ENCODE results near the gene CDH23.
A peak's percentile ranks its signal among the peaks of the same experiment; 100 is the strongest.

The CDH23 gene

DNA sequence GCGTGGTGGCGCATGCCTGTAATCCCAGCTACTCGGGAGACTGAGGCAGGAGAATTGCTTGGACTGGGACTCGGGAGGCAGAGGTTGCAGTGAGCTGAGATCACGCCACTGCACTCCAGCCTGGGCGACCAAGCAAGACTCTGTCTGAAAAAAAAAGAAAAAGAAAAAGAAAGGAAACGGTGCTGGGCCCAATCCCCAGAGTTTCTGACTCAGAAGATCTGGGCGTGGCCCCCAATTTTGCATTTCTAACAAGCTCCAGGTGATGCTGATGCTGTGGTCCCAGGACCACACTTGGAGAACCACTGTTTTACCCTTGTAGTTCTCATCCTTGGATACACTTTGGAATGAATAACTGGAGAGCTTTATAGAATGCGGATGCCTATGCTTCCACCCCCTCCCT, 243.9 kb downstream of the CDH23 start:
- DNase-seq (ENCODE audit: low spot score): no peak

DNA sequence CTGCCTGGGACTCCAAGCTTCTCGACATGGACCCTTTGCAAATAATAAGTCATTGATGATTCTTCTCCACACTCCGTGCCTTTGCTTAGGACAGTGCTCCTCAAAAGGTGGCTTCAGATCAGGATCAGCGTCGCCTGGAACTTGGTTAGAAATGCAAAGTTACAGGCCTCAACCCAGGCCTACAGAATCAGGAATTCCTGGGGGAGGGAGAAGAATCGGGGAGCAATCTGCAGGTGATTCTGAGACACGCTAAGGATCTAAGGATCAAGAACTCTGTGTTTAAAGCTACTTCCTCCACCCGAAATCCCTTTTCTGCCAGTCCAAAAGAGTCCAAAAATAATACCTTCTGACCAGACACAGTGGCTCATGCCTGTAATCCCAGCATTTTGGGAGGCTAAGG, 244.7 kb downstream of the CDH23 start:
- no peak for DNase-seq (ENCODE audit: low spot score)

DNA sequence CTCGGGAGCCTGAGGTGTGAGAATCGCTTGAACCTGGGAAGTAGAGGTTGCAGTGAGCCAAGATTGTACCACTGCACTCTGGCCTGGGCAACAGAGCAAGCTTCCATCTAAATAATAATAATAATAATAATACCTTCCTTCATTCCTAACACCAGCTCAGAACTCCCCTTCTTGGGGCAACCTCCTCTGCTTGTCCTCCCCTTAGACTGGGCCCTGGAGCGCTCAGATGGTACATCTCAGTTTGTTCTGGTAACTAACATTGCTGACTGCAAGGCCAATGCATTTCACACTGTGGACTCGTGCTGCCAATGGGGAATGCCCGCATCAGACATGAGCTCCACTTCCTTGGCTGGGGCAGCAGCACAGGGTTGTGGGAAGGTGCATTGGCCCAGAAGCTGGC, 245.3 kb downstream of the CDH23 start:
- no peak for DNase-seq (ENCODE audit: low spot score)

DNA sequence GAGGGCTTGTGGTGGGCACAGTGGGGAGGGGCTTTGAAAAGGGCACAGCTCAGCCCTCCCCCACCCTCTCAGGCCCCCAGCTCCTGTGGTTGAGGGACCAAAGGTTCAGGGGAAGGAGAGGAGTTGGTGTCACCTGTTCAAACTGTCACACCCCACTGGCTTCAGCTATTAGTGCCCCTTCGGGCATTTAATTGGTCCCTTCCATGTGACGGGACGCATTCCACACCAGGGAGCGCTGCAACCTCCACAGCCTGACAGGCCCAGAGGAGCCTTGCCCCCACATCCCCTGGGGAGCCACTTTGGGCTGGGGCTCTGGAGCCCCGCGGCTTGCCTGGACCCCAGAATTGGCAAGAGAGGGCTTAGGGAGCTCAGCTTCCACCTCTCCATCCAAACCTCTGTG, 247.2 kb downstream of the CDH23 start:
- no peak for DNase-seq (ENCODE audit: low spot score)

DNA sequence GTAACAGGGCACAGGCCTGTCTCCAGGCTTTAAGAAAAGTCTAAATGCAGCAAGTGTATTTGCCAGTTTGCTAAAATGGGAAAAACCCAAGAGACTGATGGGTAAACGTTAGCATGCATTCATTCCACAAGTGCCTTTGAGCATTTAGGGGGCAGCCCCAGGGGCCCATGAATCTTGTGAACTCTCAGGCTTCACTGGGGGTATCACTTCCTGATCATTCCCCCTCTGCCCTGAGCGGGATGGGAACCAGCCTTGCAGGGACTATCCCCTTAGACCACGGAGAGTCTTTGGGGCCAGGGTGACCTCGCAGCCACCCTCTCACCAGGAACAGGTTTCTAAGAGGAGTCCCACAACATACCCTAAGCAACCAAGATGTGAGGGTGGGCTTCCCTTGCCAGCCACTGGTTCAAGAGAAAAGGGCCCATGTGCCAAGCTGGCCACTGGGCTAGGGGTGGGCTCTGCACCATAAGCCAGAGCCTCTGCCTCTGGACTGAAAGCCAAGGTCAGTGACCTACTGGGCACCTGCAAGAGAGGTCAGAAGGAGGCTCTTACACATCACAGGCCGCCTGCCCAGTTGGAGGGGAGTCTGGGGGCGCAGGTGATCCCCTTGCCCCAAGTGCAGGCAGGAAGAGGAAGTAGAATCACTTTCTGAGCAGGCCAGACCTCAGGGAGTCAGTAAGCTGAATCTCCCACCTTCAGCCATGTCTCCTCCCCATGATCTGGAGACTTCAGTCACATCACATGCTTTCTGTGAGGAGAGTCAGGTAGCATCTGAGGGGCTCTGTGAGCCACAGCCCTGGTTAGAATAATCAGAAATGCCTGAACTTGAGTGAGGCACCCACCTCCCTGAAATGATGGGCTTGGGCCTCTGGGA, 247.8 kb downstream of the CDH23 start:
- DNase-seq (ENCODE audit: low spot score): no peak

DNA sequence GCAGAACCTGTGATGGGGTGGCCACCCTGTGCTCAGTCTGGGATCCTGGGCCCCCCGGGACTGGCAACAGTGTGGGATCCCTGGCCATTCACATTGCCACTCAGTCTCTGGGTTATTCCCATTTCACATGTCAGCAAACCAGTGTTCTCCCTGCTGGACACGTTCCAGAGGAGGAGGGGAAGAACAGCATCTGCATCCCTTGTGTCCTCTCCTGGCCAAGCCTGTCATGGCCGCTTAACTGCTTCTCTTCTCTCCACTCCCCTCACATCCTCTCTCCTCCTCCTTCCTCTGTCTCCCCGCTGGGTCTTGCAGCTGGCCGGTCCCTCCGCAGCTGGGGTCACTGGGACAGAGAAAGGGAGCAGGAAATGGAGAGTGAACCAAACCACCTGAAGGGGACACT, 248.5 kb downstream of the CDH23 start:
- no peak for DNase-seq (ENCODE audit: low spot score)

DNA sequence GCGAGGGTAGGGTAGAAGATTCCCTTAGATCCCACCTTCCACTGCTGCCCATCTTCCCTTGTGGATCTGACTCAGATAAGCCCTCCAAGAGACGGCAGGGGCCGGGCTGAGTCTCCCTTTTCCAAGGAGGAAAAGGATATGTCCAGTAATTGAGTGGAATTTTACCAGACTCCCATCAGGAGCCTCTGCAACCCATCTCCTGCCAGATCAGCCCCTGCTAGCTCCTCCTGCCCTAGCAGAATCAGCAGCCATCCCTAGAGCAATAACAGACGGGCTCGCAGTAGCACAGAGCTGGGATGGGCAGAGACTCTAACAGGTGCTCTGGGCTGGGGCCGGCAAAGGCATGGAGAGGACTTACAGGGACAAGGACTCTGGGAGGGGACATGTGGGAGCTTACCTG, 249.3 kb downstream of the CDH23 start:
- DNase-seq (ENCODE audit: low spot score): no peak

DNA sequence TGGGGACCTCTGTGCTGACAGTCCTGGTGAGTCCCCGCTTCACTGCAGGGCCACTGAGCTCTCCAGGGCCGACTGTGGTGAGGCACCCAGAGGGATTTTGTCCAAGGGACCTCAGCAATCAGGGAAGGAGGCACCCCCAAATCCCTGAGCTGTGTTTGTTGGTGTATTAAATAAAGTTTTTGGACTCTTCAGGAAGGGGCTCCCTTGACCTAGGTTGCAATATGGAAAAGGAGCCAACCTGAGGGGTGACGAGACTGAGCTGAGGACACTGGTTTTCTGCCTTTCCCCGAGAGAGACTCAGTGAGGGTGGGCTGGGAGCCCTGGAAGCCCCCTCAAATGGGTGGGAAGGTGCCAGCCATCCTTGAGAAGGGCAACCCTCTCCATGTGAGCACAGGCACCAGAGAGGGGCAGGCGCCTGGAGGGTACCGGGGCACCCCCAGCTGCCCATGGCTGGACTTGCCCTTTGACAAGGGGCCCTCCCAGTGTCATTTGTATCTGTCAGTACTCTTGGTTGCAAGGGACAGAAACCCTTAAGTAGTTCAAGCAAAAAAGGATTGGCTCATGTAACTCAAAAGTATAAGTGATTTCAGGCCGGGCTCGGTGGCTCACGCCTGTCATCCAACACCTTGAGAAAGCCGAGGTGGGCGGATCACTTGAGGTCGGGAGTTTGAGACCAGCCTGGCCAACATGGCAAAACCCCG, 250.0 kb downstream of the CDH23 start:
- no peak for DNase-seq (ENCODE audit: low spot score)

DNA sequence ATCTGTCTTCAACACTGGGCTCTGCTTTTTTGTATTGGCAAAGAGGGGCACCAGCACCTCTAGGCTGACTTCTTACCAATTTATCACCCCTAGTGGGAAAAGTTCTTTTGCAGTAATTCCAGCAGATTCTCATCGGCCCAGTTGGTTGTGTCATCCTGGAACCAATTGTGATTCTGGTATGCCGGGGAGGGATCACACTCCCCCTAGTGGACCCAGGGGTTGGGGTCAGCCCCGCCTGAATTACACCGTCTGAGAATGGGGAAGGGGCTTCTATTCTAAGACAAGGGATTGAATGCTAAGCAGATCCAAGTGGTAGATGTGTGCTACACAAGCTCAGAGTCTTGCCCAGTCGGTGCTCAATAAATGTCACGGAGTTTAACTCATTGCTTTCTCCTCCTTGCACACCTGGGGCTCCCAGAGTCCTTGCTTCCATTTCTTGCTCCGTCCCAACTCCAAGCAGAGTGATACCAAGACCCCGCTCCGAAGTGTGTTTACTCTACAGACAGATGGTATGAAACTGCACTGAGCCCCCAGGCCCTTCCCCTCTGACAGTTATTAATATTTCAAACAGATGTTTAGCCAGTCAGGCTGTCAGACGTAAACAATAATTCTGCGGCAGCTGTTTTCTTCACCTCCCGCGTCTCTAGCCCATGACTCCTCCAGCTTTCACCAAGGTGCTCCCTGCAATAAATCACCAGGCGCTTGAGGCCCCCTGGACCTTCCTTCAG, 251.0 kb downstream of the CDH23 start:
- no peak for DNase-seq (ENCODE audit: low spot score)

DNA sequence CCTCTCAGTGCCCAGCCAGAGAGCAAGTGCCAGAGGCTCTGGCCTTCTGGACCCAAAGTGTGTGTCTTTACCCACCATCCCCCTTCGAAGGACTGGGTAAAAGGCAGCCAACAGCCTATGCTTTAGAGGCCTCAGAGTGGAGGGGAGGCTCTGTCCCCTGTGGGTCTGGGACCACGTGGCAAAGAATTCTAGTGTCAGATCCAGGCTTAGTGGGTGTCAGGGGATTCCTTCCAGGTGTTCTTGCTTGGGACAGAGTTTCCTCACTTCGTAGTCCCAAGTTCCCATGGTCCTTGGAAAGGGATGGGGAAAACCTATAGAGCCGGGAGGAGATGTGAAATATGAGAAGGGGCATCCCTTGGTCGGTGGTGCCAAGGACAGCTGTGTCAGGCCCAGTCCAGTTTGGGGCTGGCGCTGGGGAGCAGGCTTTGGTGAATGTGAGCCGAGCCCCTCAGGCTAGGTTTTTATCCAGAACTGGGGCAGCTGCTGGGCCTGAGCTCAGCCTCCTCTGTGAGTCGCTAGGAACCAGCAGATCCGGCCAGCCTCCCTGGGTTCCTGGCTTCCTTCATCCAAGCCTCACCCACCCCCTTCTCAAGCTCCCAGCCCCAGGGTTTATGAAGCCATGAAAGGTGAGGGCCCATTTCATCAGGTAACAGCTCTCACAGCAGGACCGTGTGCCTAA, 251.7 kb downstream of the CDH23 start:
- no peak for DNase-seq (ENCODE audit: low spot score)

DNA sequence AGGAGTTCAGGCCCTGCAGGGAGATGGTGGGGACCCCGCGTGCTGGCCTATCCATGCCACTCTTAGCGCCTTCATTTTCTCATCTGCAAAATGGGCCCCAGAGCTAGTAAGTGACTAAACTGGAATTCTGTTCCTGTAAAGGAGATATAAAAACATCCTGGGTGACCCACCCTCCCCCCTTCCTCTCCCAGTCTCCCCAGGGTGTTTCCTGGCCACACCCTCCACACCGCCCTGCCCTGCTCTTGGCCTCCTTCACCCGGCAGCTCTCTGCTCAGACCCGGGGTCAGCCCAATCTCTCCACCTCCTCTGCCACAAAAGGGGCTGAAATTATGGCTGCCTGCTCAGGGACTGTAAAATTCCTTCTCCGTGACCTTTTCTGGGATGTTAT, 252.2 kb downstream of the CDH23 start:
- DNase-seq (ENCODE audit: low spot score): peak; percentile 23

DNA sequence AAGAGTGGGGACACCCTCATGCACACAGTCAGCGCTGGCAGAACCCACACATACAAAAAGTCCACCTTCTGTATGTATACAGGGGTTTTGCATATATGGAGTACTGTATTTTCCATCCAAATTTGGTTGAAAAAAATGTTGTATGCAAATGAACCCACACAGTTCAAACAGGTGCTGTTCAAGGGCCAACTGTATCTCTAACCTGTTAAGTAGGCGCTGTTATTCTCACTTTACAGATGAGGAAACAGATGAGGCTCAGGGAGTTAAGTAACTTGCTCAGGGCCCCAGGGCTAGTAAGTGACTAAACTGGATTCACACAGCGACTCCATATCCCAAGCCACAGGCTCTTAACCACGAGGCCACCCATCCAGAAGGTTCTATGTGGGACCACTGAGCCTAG, 252.9 kb downstream of the CDH23 start:
- DNase-seq (ENCODE audit: low spot score): no peak

DNA sequence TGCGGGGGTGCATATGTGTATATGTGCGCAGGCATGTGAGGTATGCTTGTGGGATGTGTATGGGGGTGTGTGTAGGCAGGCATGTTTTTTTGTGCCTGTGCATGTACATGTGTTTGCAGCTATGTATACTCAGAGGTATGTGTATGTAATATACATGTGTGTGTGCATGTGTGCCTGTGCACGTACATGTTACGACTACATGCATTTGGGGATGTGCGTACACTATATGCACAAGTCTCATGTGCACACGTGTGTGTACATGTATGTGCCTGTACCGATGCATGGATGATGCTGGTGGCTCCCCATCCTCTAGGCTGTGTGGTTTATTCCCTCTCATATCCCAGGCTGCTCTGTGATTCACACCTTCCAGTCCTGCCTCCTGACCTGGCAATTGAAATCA, 253.7 kb downstream of the CDH23 start:
- no peak for DNase-seq (ENCODE audit: low spot score)

DNA sequence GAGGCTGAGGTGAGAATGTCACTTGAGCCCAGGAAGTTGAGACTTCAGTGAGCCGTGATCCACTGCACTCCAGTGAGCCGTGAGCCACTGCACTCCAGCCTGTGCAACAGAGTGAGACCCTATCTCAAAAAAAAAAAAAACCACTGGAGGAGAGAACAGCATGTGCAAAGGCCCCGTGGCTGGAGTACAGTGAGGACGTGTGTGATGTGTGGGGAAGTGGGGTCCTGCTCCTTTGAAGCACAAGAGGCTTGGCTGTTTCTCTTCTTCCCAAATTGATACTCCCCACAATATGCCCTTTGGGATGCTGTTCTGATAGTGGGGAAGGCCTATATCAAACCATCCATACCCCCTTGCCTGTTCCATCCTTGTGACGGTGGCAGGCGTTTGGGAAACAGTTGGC, 254.7 kb downstream of the CDH23 start:
- DNase-seq (ENCODE audit: low spot score): no peak

DNA sequence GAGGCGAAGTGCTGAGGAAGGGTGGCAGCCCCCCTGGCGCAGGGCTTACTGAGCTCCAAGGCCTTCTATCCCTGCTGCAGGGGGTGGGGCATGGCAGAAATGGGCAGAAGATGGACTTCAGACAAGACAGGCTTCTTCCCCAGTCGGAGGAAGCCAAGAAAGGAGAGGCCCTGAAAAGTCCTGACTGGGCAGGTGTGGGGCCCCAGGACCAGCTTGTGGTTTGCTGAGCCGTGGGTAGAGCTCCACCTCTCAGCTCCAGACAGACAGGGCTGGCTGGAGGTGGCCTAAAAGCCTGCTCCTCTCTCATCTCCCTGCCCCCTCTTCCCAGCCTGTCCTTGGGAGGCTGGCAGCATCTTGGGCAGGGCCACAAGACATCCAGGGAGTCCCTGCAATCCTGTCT, 255.2 kb downstream of the CDH23 start:
- no peak for DNase-seq (ENCODE audit: low spot score)

DNA sequence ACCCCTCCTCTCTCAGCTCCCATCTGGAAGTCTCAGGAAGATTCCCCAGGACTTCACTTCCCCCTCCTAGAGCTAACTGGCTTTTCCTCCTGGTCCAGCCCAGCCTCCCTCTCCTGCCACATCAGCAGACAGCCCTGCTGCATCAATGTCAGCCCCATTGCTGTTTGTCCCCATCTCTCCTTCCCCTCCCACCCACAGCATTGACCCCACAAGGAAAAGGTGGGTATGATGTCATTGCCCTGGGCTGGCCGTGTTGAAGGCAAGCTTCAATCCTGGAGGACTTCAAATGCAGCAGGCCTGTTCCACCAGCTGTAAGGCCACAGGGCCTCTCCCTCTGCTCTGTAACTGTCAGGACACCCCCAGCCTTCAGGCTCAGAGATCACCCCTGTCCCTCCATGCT, 256.3 kb downstream of the CDH23 start:
- no peak for DNase-seq (ENCODE audit: low spot score)

DNA sequence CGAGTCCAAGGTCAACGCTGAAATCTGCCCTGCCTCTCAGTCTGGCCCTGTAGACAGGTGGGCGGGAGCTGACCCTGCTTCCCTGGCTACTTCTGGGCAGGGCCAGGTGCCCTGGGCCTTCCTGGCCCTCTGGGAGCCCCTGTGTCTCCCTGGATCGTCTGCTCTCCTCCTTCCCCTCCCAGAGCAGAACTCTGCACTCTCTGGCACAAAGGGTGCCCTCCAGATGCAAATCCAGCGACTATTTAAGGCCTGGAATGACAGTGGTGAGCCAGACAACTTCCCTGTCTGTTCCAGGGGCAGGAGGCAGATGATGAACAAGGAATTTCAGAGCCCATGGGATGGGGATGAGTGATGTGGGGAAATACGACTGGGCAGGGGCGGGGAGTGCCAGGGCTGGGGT, 259.5 kb downstream of the CDH23 start:
- no peak for DNase-seq (ENCODE audit: low spot score)

DNA sequence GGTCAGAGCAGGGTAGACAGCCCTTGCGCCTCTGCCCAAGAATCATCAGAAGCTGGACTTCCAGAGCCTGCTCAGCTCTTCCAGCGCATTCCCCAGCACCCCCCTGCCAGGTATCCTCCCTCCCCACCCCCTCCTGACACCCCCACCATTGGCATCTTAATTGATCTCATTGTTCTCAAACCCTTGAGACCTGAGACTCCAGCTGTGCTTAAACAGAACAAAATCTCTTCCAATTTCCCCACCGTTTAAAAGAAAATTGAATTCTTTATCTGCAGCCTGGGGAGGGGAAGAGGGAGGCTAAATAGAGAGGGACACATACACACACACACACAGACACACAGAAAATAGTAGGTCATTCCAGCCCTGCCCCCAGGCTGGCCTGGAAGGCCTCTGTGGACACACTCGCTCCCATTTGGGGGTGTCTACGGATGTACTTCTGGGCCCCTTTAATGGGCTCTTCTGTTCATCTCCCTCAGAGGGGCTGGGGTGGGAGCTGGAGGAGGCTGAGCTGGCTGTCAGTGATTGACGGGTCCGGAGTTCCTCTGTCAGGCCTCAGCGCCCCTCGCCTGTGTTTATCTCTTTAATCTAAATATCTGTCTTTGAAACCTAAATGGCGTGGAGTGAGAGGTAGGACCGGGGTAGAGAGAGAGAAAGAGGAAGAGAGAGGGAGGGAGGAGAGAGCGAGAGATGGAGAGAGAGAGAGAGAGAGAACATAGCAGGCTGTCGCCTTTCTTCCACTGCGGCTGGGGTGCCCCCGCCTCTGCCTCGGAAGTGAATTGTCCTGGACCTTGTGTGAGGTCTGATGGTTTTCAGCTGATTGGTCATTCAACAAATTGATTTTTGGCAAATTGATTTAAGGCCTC, 261.1 kb downstream of the CDH23 start:
- DNase-seq (ENCODE audit: low spot score): no peak

DNA sequence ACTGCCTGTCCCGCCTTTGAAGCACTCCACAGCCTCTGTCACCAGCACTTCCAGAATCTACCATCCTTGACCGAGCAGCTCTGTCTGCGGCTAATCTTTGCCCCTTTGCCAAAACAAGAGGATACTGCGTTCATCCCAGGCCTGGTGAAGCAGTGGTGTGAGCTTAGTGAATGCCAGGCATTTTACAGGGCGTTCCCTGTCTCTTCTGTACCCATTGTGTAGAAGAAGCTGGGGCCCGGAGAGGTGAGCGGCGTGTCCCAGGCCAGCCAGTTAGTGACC, 261.7 kb downstream of the CDH23 start:
- DNase-seq (ENCODE audit: low spot score): no peak

DNA sequence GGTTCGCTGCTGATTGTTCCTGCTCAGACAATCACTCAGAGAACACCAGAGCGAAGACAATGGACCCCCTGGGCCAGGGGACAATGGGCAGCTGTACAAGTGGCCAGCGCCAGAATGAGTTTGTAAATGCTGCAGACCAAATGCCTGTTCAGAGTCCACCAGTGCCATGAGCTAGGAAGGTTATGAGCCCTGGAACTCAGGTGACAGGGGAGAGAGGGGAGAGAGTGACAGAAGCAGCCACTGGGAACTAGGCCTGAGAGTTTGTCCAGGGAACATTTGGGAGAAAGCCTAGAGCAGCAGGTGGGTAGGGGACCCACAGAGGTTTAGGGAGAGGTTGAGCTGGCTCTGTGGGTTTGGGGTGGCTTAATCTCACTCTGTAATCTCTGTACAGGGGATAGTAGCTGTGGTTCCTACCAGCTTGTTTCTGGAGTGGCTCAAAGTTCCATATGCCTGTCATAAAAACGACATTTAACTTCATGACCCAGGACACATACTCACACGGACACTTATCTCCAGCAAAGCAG, 262.5 kb downstream of the CDH23 start:
- no peak for DNase-seq (ENCODE audit: low spot score)

DNA sequence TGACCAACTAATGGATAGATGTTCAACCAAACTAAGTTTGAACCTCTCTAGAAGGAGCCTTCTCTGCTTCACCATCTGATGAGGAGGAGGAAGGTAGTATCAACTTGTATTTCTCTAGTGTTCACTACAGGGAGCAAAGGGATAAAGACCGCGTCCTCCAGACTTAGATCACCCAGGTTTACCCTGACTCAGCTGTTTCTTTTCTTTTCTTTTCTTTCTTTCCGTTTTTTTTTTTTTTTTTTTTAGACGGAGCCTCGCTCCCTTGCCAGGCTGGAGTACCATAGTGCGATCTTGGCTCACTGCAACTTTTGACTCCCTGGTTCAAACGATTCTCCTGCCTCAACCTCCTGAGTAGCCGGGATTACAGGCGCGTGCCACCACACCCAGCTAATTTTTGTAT, 263.0 kb downstream of the CDH23 start:
- no peak for DNase-seq (ENCODE audit: low spot score)

DNA sequence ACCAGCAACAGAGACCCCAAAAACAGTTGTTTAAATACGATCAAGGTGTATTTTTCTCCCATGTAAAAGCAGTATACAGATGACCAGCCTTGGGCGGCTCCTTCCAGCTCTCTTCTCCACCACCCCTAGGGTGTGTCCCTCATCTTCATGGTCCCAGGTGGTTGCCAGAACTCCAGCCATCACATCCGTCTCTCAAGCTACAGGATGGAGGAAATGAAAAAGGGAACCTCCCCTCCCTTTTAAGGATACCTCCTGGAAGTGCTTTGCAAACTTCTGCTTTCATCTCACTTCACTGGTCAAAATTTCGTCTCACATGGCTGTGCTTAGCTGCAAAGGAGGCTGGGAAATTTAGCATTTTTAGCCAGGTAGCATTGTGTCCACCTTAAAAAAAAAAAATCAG, 263.6 kb downstream of the CDH23 start:
- no peak for DNase-seq (ENCODE audit: low spot score)

Measured in LoVo (cell line).